ENCODE results near the gene COPG1. TPM values are rescaled to one million over a fixed set of nuclear protein-coding genes. Genes with fewer than 3 reads are reported as not detected.
"Not testable (repeated sequence)": the region's sequence is repeated elsewhere in the genome, so short reads cannot be mapped to it uniquely, and the experiment has no call there.

Gene COPG1
- total and polyA plus RNA-seq, 2 donors (not counting 1 experiment from before 2014, with no cell fraction given) = 48.9 to 85.9 TPM

DNA sequence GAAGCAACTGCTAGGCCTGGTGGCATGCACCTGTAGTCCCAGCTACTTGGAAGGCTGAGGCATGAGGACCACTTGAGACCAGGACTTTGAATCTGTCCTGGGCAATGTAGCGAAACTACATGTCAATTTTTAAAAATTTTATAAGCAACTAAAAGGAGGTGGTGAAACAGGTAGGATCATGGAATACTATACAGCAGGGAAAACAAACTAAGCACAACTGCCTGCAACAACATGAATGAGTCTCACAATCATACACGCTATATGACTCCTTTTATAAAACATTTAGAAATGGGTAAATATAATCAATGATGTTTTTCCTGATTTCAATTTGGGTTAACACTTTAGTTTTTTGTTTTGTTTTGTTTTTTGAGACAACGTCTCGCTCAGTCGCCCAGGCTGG, 36.2 kb upstream of the COPG1 start:
- no peak overlapping the region for H3K9ac ChIP-seq (ENCODE audit: low read length)
- no peak for TF ChIP-seq EZH2 (IDR thresholded peaks at IDR 0.05; ENCODE audit: borderline replicate concordance, insufficient read depth, low read depth, low read length, poor library complexity, severe bottlenecking)
- TF ChIP-seq, protein P1, sequence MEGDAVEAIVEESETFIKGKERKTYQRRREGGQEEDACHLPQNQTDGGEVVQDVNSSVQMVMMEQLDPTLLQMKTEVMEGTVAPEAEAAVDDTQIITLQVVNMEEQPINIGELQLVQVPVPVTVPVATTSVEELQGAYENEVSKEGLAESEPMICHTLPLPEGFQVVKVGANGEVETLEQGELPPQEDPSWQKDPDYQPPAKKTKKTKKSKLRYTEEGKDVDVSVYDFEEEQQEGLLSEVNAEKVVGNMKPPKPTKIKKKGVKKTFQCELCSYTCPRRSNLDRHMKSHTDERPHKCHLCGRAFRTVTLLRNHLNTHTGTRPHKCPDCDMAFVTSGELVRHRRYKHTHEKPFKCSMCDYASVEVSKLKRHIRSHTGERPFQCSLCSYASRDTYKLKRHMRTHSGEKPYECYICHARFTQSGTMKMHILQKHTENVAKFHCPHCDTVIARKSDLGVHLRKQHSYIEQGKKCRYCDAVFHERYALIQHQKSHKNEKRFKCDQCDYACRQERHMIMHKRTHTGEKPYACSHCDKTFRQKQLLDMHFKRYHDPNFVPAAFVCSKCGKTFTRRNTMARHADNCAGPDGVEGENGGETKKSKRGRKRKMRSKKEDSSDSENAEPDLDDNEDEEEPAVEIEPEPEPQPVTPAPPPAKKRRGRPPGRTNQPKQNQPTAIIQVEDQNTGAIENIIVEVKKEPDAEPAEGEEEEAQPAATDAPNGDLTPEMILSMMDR (IDR thresholded peaks at IDR 0.05) = no peak
- intact Hi-C loops (cut with micrococcal nuclease) = no loop called here
- H3K27ac ChIP-seq (ENCODE audit: low read length in 2 of 2) = no peak overlapping the region
- DNase-seq (no peak), ATAC-seq (ENCODE audit: low read depth) (no peak)
- no peak overlapping the region for H2AFZ ChIP-seq (ENCODE audit: insufficient read depth, low read depth, low read length, poor library complexity, severe bottlenecking)
- no peaks in the 10 kb centered on the region for H3K27me3 ChIP-seq (replicated peaks in 1 of 4; ENCODE audit: control extremely low read depth in 1 of 4, control insufficient read depth in 3 of 4, insufficient read depth in 4 of 4, low read length in 3 of 4)
- no peaks in the 10 kb centered on the region for H3K9me3 ChIP-seq (ENCODE audit: control extremely low read depth in 1 of 3, control insufficient read depth in 2 of 3, insufficient read depth in 1 of 3, low read length in 2 of 3)
- no peaks in the 10 kb centered on the region for H3K9me3 Mint-ChIP-seq (ENCODE audit: insufficient read depth)
- no peaks in the 10 kb centered on the region for H3K4me1 Mint-ChIP-seq
- no peaks in the 10 kb centered on the region for H3K79me2 ChIP-seq (ENCODE audit: control insufficient read depth, insufficient read depth, low read length)
- no peak overlapping the region for H3K4me3 Mint-ChIP-seq
- CTCF ChIA-PET = interaction anchor here (2.4 kb wide), 1 partner anchor 32 kb away, joined by 7 read pairs; no protein-coding TSS in a partner anchor
- POLR2A ChIA-PET = no interaction called here
- H3K4me3 ChIP-seq (ENCODE audit: control extremely low read depth in 1 of 5, extremely low read depth in 1 of 5, insufficient read depth in 1 of 5, low read depth in 2 of 5, low read length in 4 of 5) = no peak overlapping the region
- H4K20me1 ChIP-seq (ENCODE audit: control insufficient read depth, insufficient read depth, low read length, poor library complexity, severe bottlenecking) = no peaks in the 10 kb centered on the region
- H3K27ac Mint-ChIP-seq = no peak overlapping the region
- H3K4me1 ChIP-seq (ENCODE audit: control insufficient read depth in 2 of 2, insufficient read depth in 2 of 2, low read length in 2 of 2) = no peaks in the 10 kb centered on the region
- peaks cover 4% of the 10 kb centered on the region for H3K27me3 Mint-ChIP-seq
- no peak overlapping the region for H3K4me2 ChIP-seq (replicated peaks; ENCODE audit: low read depth, low read length, poor library complexity, severe bottlenecking)
- H3K36me3 ChIP-seq (replicated peaks in 1 of 2; ENCODE audit: control extremely low read depth in 1 of 2, control insufficient read depth in 1 of 2, extremely low read depth in 1 of 2, insufficient read depth in 2 of 2, low read length in 1 of 2) = no peaks in the 10 kb centered on the region
- WGBS (ENCODE audit: insufficient coverage) = 100% methylated on average over 3 of the region's 5 CpGs

DNA sequence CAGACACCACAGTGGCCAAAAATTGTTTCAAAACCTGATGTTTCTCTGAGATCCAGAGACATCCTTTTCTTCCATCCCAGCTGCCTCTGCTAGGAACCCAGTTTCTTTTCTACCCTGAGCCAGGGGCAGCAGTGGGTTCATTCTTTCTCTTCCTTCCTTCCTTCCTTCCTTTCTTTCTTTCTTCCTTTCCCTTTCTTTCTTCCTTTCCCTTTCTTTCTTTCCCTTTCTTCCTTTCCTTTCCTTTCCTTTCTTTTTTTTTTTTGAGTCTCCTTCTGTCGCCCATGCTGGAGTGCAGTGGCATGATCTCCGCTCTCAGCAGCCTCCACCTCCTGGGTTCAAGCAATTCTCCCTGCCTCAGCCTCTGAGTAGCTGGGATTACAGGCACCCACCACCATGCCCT, 30.7 kb upstream of the COPG1 start:
- WGBS (ENCODE audit: insufficient coverage) = no CpG with 5 or more reads among the region's 2 CpGs
- POLR2A ChIA-PET = no interaction called here
- Mint-ChIP-seq H3K9me3 (ENCODE audit: insufficient read depth) (no peaks in the 10 kb centered on the region), H3K4me3 (no peak overlapping the region), H3K4me1 (no peaks in the 10 kb centered on the region), H3K27me3 (no peaks in the 10 kb centered on the region), H3K27ac (no peak overlapping the region)
- Histone ChIP-seq H3K9ac (ENCODE audit: low read length) (no peak overlapping the region), H3K27ac (ENCODE audit: low read length in 2 of 2) (no peak overlapping the region), H3K79me2 (ENCODE audit: control insufficient read depth, insufficient read depth, low read length) (no peaks in the 10 kb centered on the region), H3K4me3 (ENCODE audit: control extremely low read depth in 1 of 5, extremely low read depth in 1 of 5, insufficient read depth in 1 of 5, low read depth in 2 of 5, low read length in 4 of 5) (no peak overlapping the region), H4K20me1 (ENCODE audit: control insufficient read depth, insufficient read depth, low read length, poor library complexity, severe bottlenecking) (no peaks in the 10 kb centered on the region), H3K27me3 (replicated peaks in 1 of 4; ENCODE audit: control extremely low read depth in 1 of 4, control insufficient read depth in 3 of 4, insufficient read depth in 4 of 4, low read length in 3 of 4) (no peaks in the 10 kb centered on the region), H3K4me1 (ENCODE audit: control insufficient read depth in 2 of 2, insufficient read depth in 2 of 2, low read length in 2 of 2) (no peaks in the 10 kb centered on the region), H2AFZ (ENCODE audit: insufficient read depth, low read depth, low read length, poor library complexity, severe bottlenecking) (no peak overlapping the region), H3K36me3 (replicated peaks in 1 of 2; ENCODE audit: control extremely low read depth in 1 of 2, control insufficient read depth in 1 of 2, extremely low read depth in 1 of 2, insufficient read depth in 2 of 2, low read length in 1 of 2) (no peaks in the 10 kb centered on the region), H3K4me2 (replicated peaks; ENCODE audit: low read depth, low read length, poor library complexity, severe bottlenecking) (no peak overlapping the region), H3K9me3 (ENCODE audit: control extremely low read depth in 1 of 3, control insufficient read depth in 2 of 3, insufficient read depth in 1 of 3, low read length in 2 of 3) (no peaks in the 10 kb centered on the region)
- DNase-seq (no peak), ATAC-seq (ENCODE audit: low read depth) (no peak)
- intact Hi-C loops (cut with micrococcal nuclease) = no loop called here
- CTCF ChIA-PET = interaction anchor here (0.7 kb wide), 1 partner anchor 27 kb away, joined by 4 read pairs; no protein-coding TSS in a partner anchor
- TF ChIP-seq, protein P1 (IDR thresholded peaks at IDR 0.05) = no peak
- TF ChIP-seq EZH2 (IDR thresholded peaks at IDR 0.05; ENCODE audit: borderline replicate concordance, insufficient read depth, low read depth, low read length, poor library complexity, severe bottlenecking) = no peak

DNA sequence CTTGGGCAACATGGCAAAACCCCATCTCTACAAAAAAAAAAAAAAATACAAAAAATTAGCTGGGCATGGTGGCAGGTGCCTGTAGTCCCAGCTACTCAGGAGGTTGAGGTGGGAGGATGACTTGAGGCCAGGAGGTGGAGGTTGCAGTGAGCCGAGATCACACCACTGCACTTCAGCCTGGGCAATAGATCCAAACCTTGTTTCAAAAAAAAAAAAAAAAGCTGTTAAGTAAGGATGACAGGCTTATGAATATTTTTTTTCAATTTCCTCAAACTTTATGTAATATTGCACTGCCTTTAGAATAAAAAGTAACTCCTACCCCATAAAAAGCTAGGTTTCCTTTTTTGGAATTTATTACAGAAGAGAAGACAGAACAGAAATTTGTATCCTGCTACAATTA, 25.0 kb upstream of the COPG1 start:
- ChIA-PET CTCF (interaction anchor here (0.6 to 3.3 kb wide), 5 partner anchors 9 to 254 kb away, joined by 3 to 12 read pairs (median 3); no protein-coding TSS in a partner anchor), POLR2A (interaction anchor here (0.5 to 1.3 kb wide), 6 partner anchors 19 to 459 kb away, joined by 3 to 9 read pairs (median 3); no protein-coding TSS in a partner anchor)
- H3K4me1 ChIP-seq (ENCODE audit: control insufficient read depth in 2 of 2, insufficient read depth in 2 of 2, low read length in 2 of 2) = peaks cover 8 to 23% of the 10 kb centered on the region in 2 donors
- DNase-seq; H4K20me1 ChIP-seq (ENCODE audit: control insufficient read depth, insufficient read depth, low read length, poor library complexity, severe bottlenecking); H3K4me3 Mint-ChIP-seq; H2AFZ ChIP-seq (ENCODE audit: insufficient read depth, low read depth, low read length, poor library complexity, severe bottlenecking); H3K9ac ChIP-seq (ENCODE audit: low read length); ATAC-seq (ENCODE audit: low read depth); H3K27ac Mint-ChIP-seq; H3K4me2 ChIP-seq (replicated peaks; ENCODE audit: low read depth, low read length, poor library complexity, severe bottlenecking); H3K79me2 ChIP-seq (ENCODE audit: control insufficient read depth, insufficient read depth, low read length); H3K9me3 ChIP-seq (ENCODE audit: control extremely low read depth in 1 of 3, control insufficient read depth in 2 of 3, insufficient read depth in 1 of 3, low read length in 2 of 3); H3K36me3 ChIP-seq (replicated peaks in 1 of 2; ENCODE audit: control extremely low read depth in 1 of 2, control insufficient read depth in 1 of 2, extremely low read depth in 1 of 2, insufficient read depth in 2 of 2, low read length in 1 of 2); intact Hi-C loops (cut with micrococcal nuclease); H3K9me3 Mint-ChIP-seq (ENCODE audit: insufficient read depth); H3K27me3 Mint-ChIP-seq; H3K4me3 ChIP-seq (ENCODE audit: control extremely low read depth in 1 of 5, extremely low read depth in 1 of 5, insufficient read depth in 1 of 5, low read depth in 2 of 5, low read length in 4 of 5); H3K27me3 ChIP-seq (replicated peaks in 1 of 4; ENCODE audit: control extremely low read depth in 1 of 4, control insufficient read depth in 3 of 4, insufficient read depth in 4 of 4, low read length in 3 of 4); H3K27ac ChIP-seq (ENCODE audit: low read length in 2 of 2): not testable (repeated sequence)
- peaks cover 24% of the 10 kb centered on the region for H3K4me1 Mint-ChIP-seq
- WGBS (ENCODE audit: insufficient coverage) = no CpG with 5 or more reads among the region's 1 CpG
